ENCODE data around the gene RARRES2.

The RARRES2 gene

DNA sequence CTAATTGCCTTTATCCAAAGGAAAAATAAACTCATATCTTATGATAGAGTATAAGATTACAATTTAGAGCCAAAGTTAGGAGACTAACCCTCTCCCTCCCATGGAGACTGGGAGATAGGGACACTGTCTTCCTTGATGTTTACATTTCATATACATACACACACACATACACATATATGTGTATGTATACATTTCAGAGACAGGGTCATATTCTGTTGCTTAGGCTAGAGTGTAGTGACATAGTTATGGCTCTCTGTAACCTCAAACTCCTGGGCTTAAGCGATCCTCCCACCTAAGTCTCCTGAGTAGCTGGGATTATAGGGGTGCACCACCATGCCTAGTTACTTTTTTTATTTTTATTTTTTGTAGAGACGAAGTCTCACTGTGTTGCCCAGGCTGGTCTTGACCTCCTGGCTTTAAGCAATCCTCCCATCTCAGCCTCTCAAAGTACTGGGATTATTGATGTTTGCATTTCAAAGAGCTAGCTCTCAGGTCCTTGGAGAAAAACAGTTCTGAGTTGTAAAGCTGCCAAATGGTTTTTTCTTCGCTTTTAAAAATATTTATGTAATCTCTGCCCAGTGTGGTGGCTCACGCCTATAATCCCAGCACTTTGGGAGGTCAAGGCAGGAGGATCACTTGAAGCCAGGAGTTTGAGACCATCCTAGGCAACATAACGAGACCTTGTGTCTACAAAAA lies 19.1 kb upstream of the RARRES2 start:
- DNase-seq, result no peak

DNA sequence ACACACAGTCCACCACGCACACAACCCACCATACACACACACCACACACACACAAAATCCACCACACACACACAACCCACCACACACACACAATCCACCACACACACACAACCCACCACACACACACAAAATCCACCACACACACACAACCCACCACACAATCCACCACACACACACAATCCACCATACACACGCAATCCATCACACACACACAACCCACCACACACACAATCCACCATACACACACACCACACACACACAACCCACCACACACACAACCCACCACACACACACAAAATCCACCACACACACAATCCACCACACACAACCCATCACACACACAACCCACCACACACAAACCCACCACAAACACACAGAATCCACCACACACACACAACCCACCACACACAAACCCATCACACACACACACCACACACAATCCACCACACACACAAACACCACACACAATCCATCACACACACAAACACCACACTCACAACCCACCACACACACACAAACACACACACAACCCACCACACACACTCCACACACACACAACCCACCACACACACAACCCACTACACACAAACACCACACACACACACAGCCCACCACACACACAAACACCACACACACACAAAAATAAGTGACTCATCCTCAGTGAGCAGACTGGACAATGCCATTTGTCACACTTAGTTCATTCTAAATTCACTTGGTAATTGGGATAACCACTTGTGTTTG lies 18.4 kb upstream of the RARRES2 start:
- DNase-seq, result no peak

- DNase-seq, result no peak
These were observed 17.7 kb upstream of the RARRES2 start for GRCh38 chr7:150358988-150359621.

GRCh38 chr7:150358433-150358832 lies 17.0 kb upstream of the RARRES2 start:
- no peak for DNase-seq

GRCh38 chr7:150357771-150358427 lies 16.5 kb upstream of the RARRES2 start:
- no peak for DNase-seq

DNA sequence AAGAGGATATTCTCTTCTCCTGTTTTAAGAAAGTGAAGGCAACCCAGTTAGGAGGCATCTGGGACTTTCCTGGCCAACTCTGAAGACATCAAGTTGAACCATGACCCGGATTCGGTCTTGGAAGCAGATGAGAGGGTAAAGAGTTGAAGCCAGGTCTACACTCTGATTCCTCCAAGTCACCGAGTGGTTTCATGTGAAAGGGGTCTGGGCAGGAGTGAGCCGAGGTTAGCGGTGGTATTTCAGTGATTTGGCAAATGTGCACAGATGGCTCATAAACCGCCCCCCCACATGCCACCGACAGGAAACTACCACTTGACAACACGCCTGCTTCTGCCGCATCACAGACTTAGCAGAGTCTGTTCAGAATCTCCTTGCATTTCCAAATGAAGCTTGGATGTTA lies 15.8 kb upstream of the RARRES2 start:
- no peak for DNase-seq

- DNase-seq, result no peak
These were observed 15.0 kb upstream of the RARRES2 start for GRCh38 chr7:150356265-150356897.

DNA sequence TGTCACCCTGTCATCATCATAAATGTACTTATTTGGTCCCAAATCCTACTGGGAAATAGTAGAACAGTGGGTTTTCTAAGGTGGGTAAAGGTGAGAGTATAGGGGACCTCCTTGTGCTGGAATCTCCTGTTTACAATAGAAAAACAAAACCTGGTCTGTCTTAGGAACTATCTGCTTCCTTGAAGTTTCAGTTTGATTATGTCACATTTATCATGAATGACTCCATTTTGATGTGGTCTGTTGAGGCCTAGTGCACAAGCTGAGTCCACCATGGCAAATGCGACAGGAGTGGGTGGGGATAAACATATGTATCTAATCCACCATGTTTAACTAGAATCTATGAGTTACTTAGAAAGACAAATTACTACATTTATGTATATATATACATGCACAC lies 14.2 kb upstream of the RARRES2 start:
- DNase-seq, result no peak

- no peak for DNase-seq
These were observed 10.3 kb upstream of the RARRES2 start for GRCh38 chr7:150351587-150352194.

DNA sequence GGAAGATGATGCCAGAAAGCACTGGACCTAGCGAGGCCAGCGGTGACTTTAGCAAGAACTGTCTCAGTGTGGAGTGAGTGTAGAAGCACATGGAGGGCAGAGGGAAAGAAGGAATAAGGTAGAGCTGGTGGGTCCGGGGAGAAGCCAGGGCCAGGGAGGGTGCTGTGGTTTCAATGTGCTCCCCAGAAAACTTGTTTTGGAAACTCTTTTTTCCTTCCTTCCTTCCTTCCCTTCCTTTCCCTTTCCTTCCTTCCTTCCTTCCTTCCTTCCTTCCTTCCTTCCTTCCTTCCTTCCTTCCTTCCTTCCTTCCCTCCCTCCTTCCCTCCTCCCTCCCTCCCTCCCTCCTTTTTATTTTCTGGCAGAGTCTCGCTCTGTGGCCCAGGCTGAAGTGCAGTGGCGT lies 5.5 kb upstream of the RARRES2 start:
- DNase-seq, result no peak

- no peak for DNase-seq
These were observed 3.6 kb upstream of the RARRES2 start for GRCh38 chr7:150345012-150345411.

GRCh38 chr7:150344299-150344698 lies 2.9 kb upstream of the RARRES2 start:
- DNase-seq, result no peak

DNA sequence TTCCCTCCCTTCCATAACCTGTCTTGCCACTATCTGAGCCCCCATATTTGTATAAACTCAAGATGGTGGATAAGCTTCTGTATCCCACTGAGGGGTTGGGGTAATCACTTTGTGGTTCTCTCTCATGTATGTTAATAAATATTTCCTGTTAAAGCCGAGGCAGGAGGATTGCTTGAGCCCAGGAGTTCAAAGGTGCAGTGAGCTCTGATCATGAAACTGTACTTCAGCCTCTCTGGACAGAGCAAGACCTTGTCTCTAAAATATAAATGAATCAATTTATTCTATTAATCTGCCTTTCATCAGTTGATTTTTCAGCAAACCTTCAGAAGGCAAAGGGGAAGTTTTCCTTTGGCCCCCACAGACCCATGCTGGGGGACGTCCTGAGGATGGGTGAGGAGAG lies 1.8 kb upstream of the RARRES2 start:
- no peak for DNase-seq

GRCh38 chr7:150342121-150342408 lies 636 bp upstream of the RARRES2 start:
- DNase-seq, result no peak

- DNase-seq, result no peak
These were observed 560 bp downstream of the RARRES2 start for GRCh38 chr7:150340875-150341262.

- no peak for DNase-seq
These were observed 1.2 kb downstream of the RARRES2 start for GRCh38 chr7:150340024-150340749.

DNA sequence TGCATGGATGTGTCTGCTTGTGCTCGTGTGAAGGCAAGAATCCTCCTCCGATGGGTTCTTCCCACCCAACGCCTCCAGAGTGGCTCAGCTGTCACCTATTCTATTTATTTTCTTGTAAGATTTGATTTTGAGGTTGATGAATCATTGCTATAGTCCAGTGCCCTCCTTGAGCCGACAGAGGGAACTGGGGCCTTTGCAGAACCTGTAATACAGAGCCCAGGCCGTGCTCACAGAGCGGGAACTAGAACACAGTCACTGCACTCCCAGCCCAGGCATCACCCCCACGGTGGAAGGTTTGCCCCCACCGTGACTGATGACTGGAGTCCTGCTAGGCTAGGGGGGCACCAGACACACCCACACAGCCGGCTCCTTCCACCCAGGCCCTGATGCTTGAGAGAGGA lies 2.0 kb downstream of the RARRES2 start:
- DNase-seq, result no peak

DNA sequence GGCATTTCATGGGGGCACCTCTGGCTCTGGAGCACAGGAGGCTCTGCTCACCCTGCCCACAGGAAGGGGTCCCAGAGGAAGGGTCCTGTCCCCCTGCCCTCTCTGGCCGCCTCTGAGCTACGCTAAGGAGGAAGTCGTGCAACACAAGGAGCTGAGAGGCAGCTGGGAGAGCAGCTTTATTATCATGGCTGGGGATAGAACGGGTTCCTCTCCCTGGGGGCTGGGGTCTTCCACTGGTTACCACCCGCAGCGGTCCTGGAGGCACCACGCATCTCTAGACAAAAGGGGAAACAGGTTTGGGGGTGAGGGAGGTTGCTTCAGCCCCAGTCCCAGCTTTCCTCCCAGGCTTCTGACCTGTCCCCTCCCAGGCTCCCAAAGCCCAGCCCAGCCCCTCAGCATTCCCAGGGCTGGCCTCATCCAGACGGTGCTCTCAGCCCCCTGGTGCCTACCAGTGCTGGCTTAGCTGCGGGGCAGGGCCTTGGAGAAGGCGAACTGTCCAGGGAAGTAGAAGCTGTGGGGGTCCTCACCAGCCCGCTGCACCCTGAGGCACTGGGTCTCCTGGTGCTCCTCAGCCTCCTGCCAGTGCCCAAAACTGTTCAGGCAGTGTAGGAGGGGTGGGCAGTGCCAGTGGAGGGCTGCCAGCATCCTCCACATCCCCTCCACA lies 3.1 kb downstream of the RARRES2 start:
- DNase-seq, result no peak

DNA sequence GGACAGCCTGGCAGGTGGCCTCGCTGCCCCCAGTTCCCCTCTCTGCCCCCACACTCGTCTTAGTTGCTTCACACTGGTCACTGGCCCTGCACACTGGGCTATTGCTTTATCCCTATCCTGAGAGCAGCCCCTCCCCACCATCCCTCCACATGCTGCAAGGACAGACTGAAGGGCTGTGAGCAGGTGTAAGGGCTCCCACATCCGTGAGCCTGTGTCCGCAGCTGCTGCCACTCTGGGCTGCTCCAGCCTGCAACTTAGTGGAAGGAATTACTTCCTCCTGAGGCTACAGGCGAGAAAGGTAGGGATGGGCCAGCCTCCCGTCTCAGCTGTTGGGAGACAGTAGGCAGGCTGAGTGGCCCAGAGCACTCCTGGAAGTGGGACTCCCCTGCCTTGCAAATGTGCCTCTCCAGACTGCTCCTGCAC lies 3.8 kb downstream of the RARRES2 start:
- no peak for DNase-seq

GRCh38 chr7:150337179-150337578 lies 4.2 kb downstream of the RARRES2 start:
- no peak for DNase-seq

GRCh38 chr7:150336746-150337145 lies 4.7 kb downstream of the RARRES2 start:
- DNase-seq, result no peak

- DNase-seq, result no peak
These were observed 5.7 kb downstream of the RARRES2 start for GRCh38 chr7:150335774-150336112.
